22Rv1 (cell line): ENCODE measurements around the gene ZG16B.

Experiments used
- CTCF ChIP-seq: fragments of 450-650 bp; IDR thresholded peaks from 2 replicates; pipeline ENCODE4 v1.5.1; 2017; ENCODE audit warnings: mild to moderate bottlenecking
- ZFX ChIP-seq: fragments of 450-650 bp; IDR thresholded peaks from 2 replicates; pipeline ENCODE4 v1.6.1; 2017; ENCODE audit warnings: antibody characterized with exemption, borderline replicate concordance

- TF ChIP-seq CTCF: no peak
- TF ChIP-seq ZFX: no peak
Measured at GRCh38 chr16:2828876-2829430, 1.1 kb upstream of the ZG16B start.
